ENCODE measurements around the gene FARSB. TPM values are rescaled to one million over a fixed set of nuclear protein-coding genes. Genes with fewer than 3 reads are reported as not detected.

The FARSB gene
- total and polyA plus RNA-seq, 2 experiments from 2014 or later: 16.8 to 40.3 TPM

DNA sequence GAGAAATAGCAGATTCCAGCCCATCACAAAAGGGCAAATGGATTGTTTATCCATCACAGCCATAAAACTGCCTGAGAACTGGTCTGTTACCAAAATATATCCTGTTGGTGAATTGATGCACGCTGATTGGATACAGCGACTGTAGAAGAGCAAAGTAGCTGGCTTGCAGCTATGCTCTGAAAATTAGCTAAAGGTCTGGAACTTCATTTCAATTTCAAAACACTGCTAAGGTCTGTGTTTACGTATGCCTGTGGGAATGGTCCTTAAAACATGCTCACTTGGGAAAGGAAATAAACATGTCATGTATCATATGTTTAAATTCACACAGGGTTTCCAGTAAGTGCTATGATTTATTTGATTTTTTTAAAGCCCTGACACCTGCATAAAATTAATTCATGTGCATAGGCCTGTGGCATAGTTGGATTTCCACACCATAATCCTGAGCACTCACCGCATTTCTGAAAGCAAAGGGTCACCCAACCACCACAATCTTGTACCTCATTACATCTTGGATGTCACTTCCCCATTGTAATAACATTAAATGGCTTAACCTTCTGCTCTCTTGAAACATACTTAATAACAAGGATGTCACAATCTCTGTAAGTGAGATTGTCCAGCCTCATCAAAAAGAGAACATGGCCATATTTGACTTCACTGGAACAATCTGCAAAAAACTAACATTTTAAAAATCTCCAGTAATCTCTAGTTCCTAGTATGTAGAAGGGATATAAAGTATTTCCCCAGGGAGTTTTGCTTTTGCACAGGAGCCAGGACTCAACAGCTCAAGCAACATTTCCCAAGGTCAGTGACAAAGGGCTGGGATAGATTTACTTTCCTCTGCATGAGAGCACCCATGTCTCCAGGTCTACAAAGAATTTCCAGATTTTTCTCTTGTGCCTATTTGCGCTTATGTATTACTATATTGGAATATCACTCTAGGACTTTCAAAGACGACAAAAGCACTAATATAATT lies 109.8 kb downstream of the FARSB start:
- no peak for TF ChIP-seq EZH2phosphoT487 (IDR thresholded peaks at IDR 0.05; ENCODE audit: insufficient read depth, low read depth)
- TF ChIP-seq EZH2 (IDR thresholded peaks at IDR 0.05; ENCODE audit: insufficient read depth, poor library complexity, severe bottlenecking): no peak
- Histone ChIP-seq H3K4me3 (no peak overlapping the region), H2AFZ (no peak overlapping the region), H3K4me1 (ENCODE audit: insufficient read depth) (no peaks in the 10 kb centered on the region), H3K9me3 (ENCODE audit: low read depth) (no peaks in the 10 kb centered on the region), H3K27ac (no peak overlapping the region), H3K9me2 (ENCODE audit: insufficient read depth) (no peaks in the 10 kb centered on the region), H3K79me2 (ENCODE audit: insufficient read depth) (no peaks in the 10 kb centered on the region), H3K36me3 (ENCODE audit: low read depth) (no peaks in the 10 kb centered on the region), H3F3A (ENCODE audit: insufficient read depth) (no peaks in the 10 kb centered on the region), H4K20me1 (ENCODE audit: insufficient read depth) (no peaks in the 10 kb centered on the region), H3K27me3 (replicated peaks; ENCODE audit: insufficient read depth) (peaks cover 28% of the 10 kb centered on the region), H3K9ac (no peak overlapping the region), H3K4me2 (ENCODE audit: unreplicated experiment) (no peak overlapping the region)
- no peak for DNase-seq
- in situ Hi-C loops (cut with MboI): no loop called here
- 56 to 59% methylated on average over 6 of the region's 6 CpGs for WGBS, 2 experiments (ENCODE audit: low coverage in 1 of 2, low lambda C conversion rate in 2 of 2, missing lambda C conversion rate in 2 of 2)

GRCh38 chr2:222544661-222545060 lies 111.2 kb downstream of the FARSB start:
- H4K20me1 ChIP-seq (ENCODE audit: insufficient read depth): no peaks in the 10 kb centered on the region
- H3K4me3 ChIP-seq: no peak overlapping the region
- H3K9me2 ChIP-seq (ENCODE audit: insufficient read depth): no peaks in the 10 kb centered on the region
- no peak for DNase-seq
- H3K9me3 ChIP-seq (ENCODE audit: low read depth): no peaks in the 10 kb centered on the region
- WGBS, 2 experiments (ENCODE audit: low coverage in 1 of 2, low lambda C conversion rate in 2 of 2, missing lambda C conversion rate in 2 of 2): 17 to 28% methylated on average over 1 of the region's 1 CpG
- no peaks in the 10 kb centered on the region for H3K36me3 ChIP-seq (ENCODE audit: low read depth)
- H3K4me1 ChIP-seq (ENCODE audit: insufficient read depth): no peaks in the 10 kb centered on the region
- H2AFZ ChIP-seq: no peak overlapping the region
- H3K27ac ChIP-seq: no peak overlapping the region
- no peak overlapping the region for H3K4me2 ChIP-seq (ENCODE audit: unreplicated experiment)
- in situ Hi-C loops (cut with MboI): no loop called here
- H3K9ac ChIP-seq: no peak overlapping the region
- H3K79me2 ChIP-seq (ENCODE audit: insufficient read depth): no peaks in the 10 kb centered on the region
- no peak for TF ChIP-seq EZH2 (IDR thresholded peaks at IDR 0.05; ENCODE audit: insufficient read depth, poor library complexity, severe bottlenecking)
- no peak for TF ChIP-seq EZH2phosphoT487 (IDR thresholded peaks at IDR 0.05; ENCODE audit: insufficient read depth, low read depth)
- peaks cover 31% of the 10 kb centered on the region for H3K27me3 ChIP-seq (replicated peaks; ENCODE audit: insufficient read depth)
- H3F3A ChIP-seq (ENCODE audit: insufficient read depth): no peaks in the 10 kb centered on the region

- no peak overlapping the region for H3K4me3 ChIP-seq
- H2AFZ ChIP-seq: no peak overlapping the region
- TF ChIP-seq EZH2phosphoT487 (IDR thresholded peaks at IDR 0.05; ENCODE audit: insufficient read depth, low read depth): no peak
- no peak for TF ChIP-seq EZH2 (IDR thresholded peaks at IDR 0.05; ENCODE audit: insufficient read depth, poor library complexity, severe bottlenecking)
- no peak overlapping the region for H3K9ac ChIP-seq
- H3K4me2 ChIP-seq (ENCODE audit: unreplicated experiment): no peak overlapping the region
- no peaks in the 10 kb centered on the region for H3K79me2 ChIP-seq (ENCODE audit: insufficient read depth)
- no peaks in the 10 kb centered on the region for H3K9me3 ChIP-seq (ENCODE audit: low read depth)
- DNase-seq: no peak
- H3K27ac ChIP-seq: no peak overlapping the region
- no peaks in the 10 kb centered on the region for H3K36me3 ChIP-seq (ENCODE audit: low read depth)
- no peaks in the 10 kb centered on the region for H4K20me1 ChIP-seq (ENCODE audit: insufficient read depth)
- peaks cover 10% of the 10 kb centered on the region; the same call in 1 of the 2 replicates for H3K27me3 ChIP-seq (replicated peaks; ENCODE audit: insufficient read depth)
- no peaks in the 10 kb centered on the region for H3K9me2 ChIP-seq (ENCODE audit: insufficient read depth)
- H3K4me1 ChIP-seq (ENCODE audit: insufficient read depth): no peaks in the 10 kb centered on the region
- no peaks in the 10 kb centered on the region for H3F3A ChIP-seq (ENCODE audit: insufficient read depth)
- 39 to 43% methylated on average over 3 of the region's 3 CpGs for WGBS, 2 experiments (ENCODE audit: low coverage in 1 of 2, low lambda C conversion rate in 2 of 2, missing lambda C conversion rate in 2 of 2)
- in situ Hi-C loops (cut with MboI): no loop called here
Observed at GRCh38 chr2:222538535-222538934, 117.4 kb downstream of the FARSB start.

GRCh38 chr2:222535477-222535876 lies 120.4 kb downstream of the FARSB start:
- H3K4me1 ChIP-seq (ENCODE audit: insufficient read depth): no peaks in the 10 kb centered on the region
- no peak overlapping the region for H3K4me2 ChIP-seq (ENCODE audit: unreplicated experiment)
- no peaks in the 10 kb centered on the region for H3K36me3 ChIP-seq (ENCODE audit: low read depth)
- H4K20me1 ChIP-seq (ENCODE audit: insufficient read depth): no peaks in the 10 kb centered on the region
- H3K79me2 ChIP-seq (ENCODE audit: insufficient read depth): no peaks in the 10 kb centered on the region
- H3K9me2 ChIP-seq (ENCODE audit: insufficient read depth): no peaks in the 10 kb centered on the region
- H3K9ac ChIP-seq: no peak overlapping the region
- 28 to 43% methylated on average over 6 of the region's 6 CpGs for WGBS, 2 experiments (ENCODE audit: low coverage in 1 of 2, low lambda C conversion rate in 2 of 2, missing lambda C conversion rate in 2 of 2)
- H3K4me3 ChIP-seq: no peak overlapping the region
- in situ Hi-C loops (cut with MboI): no loop called here
- H3K27ac ChIP-seq: no peak overlapping the region
- H2AFZ ChIP-seq: no peak overlapping the region
- no peaks in the 10 kb centered on the region for H3K9me3 ChIP-seq (ENCODE audit: low read depth)
- H3F3A ChIP-seq (ENCODE audit: insufficient read depth): no peaks in the 10 kb centered on the region
- no peak for DNase-seq
- TF ChIP-seq EZH2phosphoT487 (IDR thresholded peaks at IDR 0.05; ENCODE audit: insufficient read depth, low read depth) (no peak), EZH2 (IDR thresholded peaks at IDR 0.05; ENCODE audit: insufficient read depth, poor library complexity, severe bottlenecking) (no peak)
- peaks cover 15% of the 10 kb centered on the region; the same call in 1 of the 2 replicates for H3K27me3 ChIP-seq (replicated peaks; ENCODE audit: insufficient read depth)
